HepG2 (cell line): Measurements from ENCODE around the gene SNCA. TPM values are rescaled to one million over a fixed set of nuclear protein-coding genes. Genes with fewer than 3 reads are reported as not detected.

ENCODE experiments used
- ATAC-seq: fragments of 200-7000 bp; cut with Tn5 transposase; 3 replicates; pipeline ENCODE4 v1.9.1; 2020; ENCODE audit warnings: mild to moderate bottlenecking, moderate library complexity
- BruUV-seq: library from RNA; stranded (reverse); fragments of 400-500 nt; replicated peaks from 2 replicates; lab custom pipeline; 2021; lab: Mats Ljungman, UMichigan
- CTCF ChIA-PET: fragments of 300-600 bp; formaldehyde crosslinking; extraction: SDS; loops from one replicate; lab custom pipeline; 2021; ENCODE audit warnings: low total read pairs, inconsistent platforms, low intra/inter-chr PET ratio; lab: Yijun Ruan, JAX
- POLR2A ChIA-PET: fragments of 350-600 bp; sonication (Branson Sonifier 250); formaldehyde crosslinking; loops from one replicate; lab custom pipeline; 2020; ENCODE audit warnings: antibody characterized with exemption, inconsistent platforms; lab: Yijun Ruan, JAX
- DNase-seq: peaks from one replicate; pipeline ENCODE4 v3.0.0-alpha.2; 2015; ENCODE audit warnings: low spot score
- FAIRE-seq: peaks from 3 replicates; lab custom pipeline; 2011; peaks lifted over from hg19 to GRCh38; lab: Jason Lieb, UNC
- H2AFZ ChIP-seq: one replicate; pipeline ENCODE4 v1.6.1; 2011; ENCODE audit warnings: low read length, inconsistent platforms
- H3K27ac ChIP-seq: fragments of 300-600 bp; 3 replicates; pipeline ENCODE4 v1.8.0; 2011; ENCODE audit warnings: mixed run types, mild to moderate bottlenecking, mixed read lengths, low read length, inconsistent platforms; ENCODE audit not compliant: insufficient read depth; ENCODE audit errors: extremely low read length
- H3K27me3 ChIP-seq, 2 experiments: fragments of 200-600 bp in 1 of 2; 2 replicates in 1 of 2; 3 replicates in 1 of 2; pipeline versions ENCODE4 v1.6.0 to v1.8.0; 2011; ENCODE audit warnings: low read length in 2 of 2, mild to moderate bottlenecking in 2 of 2, moderate library complexity in 2 of 2, inconsistent platforms in 1 of 2; ENCODE audit not compliant: insufficient read depth in 2 of 2, control insufficient read depth in 1 of 2
- H3K36me3 ChIP-seq, 2 experiments: fragments of 200-600 bp in 1 of 2; replicated peaks in 1 of 2; 2 replicates in 1 of 2; 3 replicates in 1 of 2; pipeline versions ENCODE4 v1.5.1 to v1.8.0; 2011; ENCODE audit warnings: low read length in 2 of 2, inconsistent platforms in 1 of 2; ENCODE audit not compliant: insufficient read depth in 2 of 2, control insufficient read depth in 1 of 2
- H3K4me1 ChIP-seq: 2 replicates; pipeline ENCODE4 v1.5.1; 2012; ENCODE audit warnings: low read length, inconsistent platforms; ENCODE audit not compliant: insufficient read depth
- H3K4me2 ChIP-seq: 2 replicates; pipeline ENCODE4 v1.6.0; 2011; ENCODE audit warnings: low read depth, low read length, inconsistent platforms
- H3K4me3 ChIP-seq, 3 experiments: fragments of 200-600 bp in 1 of 3; sonication (generic), shearing (Covaris generic) in 1 of 3; replicated peaks in 1 of 3; 2 replicates each; pipeline ENCODE4 v1.5.1; 2011 to 2016; ENCODE audit warnings: low read length in 3 of 3, inconsistent platforms in 2 of 3, low read depth in 2 of 3, mild to moderate bottlenecking in 2 of 3, control low read depth in 1 of 3, mixed read lengths in 1 of 3; ENCODE audit not compliant: insufficient read depth in 1 of 3
- H3K79me2 ChIP-seq: one replicate; pipeline ENCODE4 v1.6.1; 2011; ENCODE audit warnings: low read length, inconsistent platforms; ENCODE audit not compliant: insufficient read depth
- H3K9ac ChIP-seq: 2 replicates; pipeline ENCODE4 v1.6.0; 2011; ENCODE audit warnings: mild to moderate bottlenecking, low read depth, low read length, inconsistent platforms; ENCODE audit not compliant: insufficient read depth
- H3K9me3 ChIP-seq: 2 replicates; pipeline ENCODE4 v1.5.1; 2012; ENCODE audit warnings: mild to moderate bottlenecking, low read length
- H4K20me1 ChIP-seq: 2 replicates; pipeline ENCODE4 v1.6.0; 2011; ENCODE audit warnings: inconsistent platforms, mild to moderate bottlenecking, low read length, moderate library complexity; ENCODE audit not compliant: insufficient read depth
- ELF4 ChIP-seq: sonication (generic); formaldehyde crosslinking; IDR thresholded peaks from 2 replicates; pipeline ENCODE4 v1.5.0; 2020; ENCODE audit warnings: missing genetic modification reagents, mild to moderate bottlenecking, moderate library complexity, borderline replicate concordance
- GABPA ChIP-seq, 2 experiments: IDR thresholded peaks; 2 replicates each; pipeline ENCODE4 v1.6.1; 2011 to 2016; ENCODE audit warnings: low read depth in 2 of 2, low read length in 1 of 2, missing biosample characterization in 1 of 2, missing genetic modification characterization in 1 of 2
- HOXA3 ChIP-seq: sonication (generic); formaldehyde crosslinking; IDR thresholded peaks from 2 replicates; pipeline ENCODE4 v1.5.0; 2020; ENCODE audit warnings: missing genetic modification reagents
- KDM2A ChIP-seq: sonication (generic); formaldehyde crosslinking; IDR thresholded peaks from 2 replicates; pipeline ENCODE4 v1.4.0; 2020; ENCODE audit warnings: low read depth, missing genetic modification reagents, borderline replicate concordance
- PITX1 ChIP-seq: sonication (generic); formaldehyde crosslinking; IDR thresholded peaks from 2 replicates; pipeline ENCODE4 v1.5.1; 2020; ENCODE audit warnings: mild to moderate bottlenecking, missing genetic modification reagents
- WGBS: methylation state at CpG from one replicate; pipeline ENCODE4 v1.1.6; 2017; ENCODE audit warnings: low lambda C conversion rate; 5-methylcytosine and 5-hydroxymethylcytosine counted together
- in situ Hi-C: cut with HindIII; loops from 2 replicates; pipeline ENCODE4 v1.10.0; 2017; ENCODE audit warnings: low pct_unique_long_range_greater_than_20kb; ENCODE audit not compliant: extremely low pct_ligation_motif_present
- intact Hi-C: fragments of 100-400 bp; cut with micrococcal nuclease; formaldehyde crosslinking; loops from one replicate; pipeline ENCODE4 v1.10.0; 2022; ENCODE audit not compliant: unreplicated experiment
- polyA plus RNA-seq, 8 experiments: library from polyadenylated mRNA; depleted of rRNA in 3 of 8; stranded (reverse) in 7 of 8; unstranded in 1 of 8; fragments of >200 nt; fragmentation: Illumina TruSeq in 4 of 8; extraction: Trizol in 4 of 8; gene quantifications; 2 replicates each; pipeline versions ENCODE4 v1.2.1 to v1.2.3, GENCODE V29; 2011 to 2016; ENCODE audit warnings: low read depth in 4 of 8, missing spikeins in 1 of 8, mixed read lengths in 1 of 8; ENCODE audit not compliant: insufficient read depth in 1 of 8
- total RNA-seq, 5 experiments: library from RNA; depleted of rRNA; stranded (reverse); fragments of >200 nt; fragmentation: Illumina TruSeq; extraction: Trizol; gene quantifications; 2 replicates each; pipeline ENCODE4 v1.2.3, GENCODE V29; 2016; ENCODE audit warnings: low read depth in 1 of 5

SNCA gene
- total and polyA plus RNA-seq, 2 of the 13 experiments (the other 11 are each of a cell fraction or from before 2014, with no cell fraction given) = not detected

GRCh38 chr4:89712827-89713226 is 124.1 kb downstream of the SNCA start:
- H3K27me3 ChIP-seq = no peaks in the 10 kb centered on the region
- H3K36me3 ChIP-seq = no peaks in the 10 kb centered on the region
- no peak for ATAC-seq
- CTCF ChIA-PET = no interaction called here
- no peak overlapping the region for H3K27ac ChIP-seq
- TF ChIP-seq HOXA3 (CRISPR knock-in tag) (no peak), GABPA (IDR thresholded peaks at IDR 0.05; ENCODE audit: low read depth, low read length) (no peak), GABPA (CRISPR knock-in tag; IDR thresholded peaks at IDR 0.05; ENCODE audit: low read depth) (no peak)
- TF ChIP-seq, all 625 proteins: peak for 0
- Histone ChIP-seq H2AFZ (no peak overlapping the region), H3K4me2 (no peak overlapping the region), H3K9ac (no peak overlapping the region), H3K4me3 (no peak overlapping the region), H4K20me1 (no peaks in the 10 kb centered on the region), H3K79me2 (no peaks in the 10 kb centered on the region), H3K4me1 (peaks cover 11% of the 10 kb centered on the region; the same call in 1 of the 2 replicates), H3K9me3 (no peaks in the 10 kb centered on the region)
- FAIRE-seq (no peak), DNase-seq (no peak)
- no TSS peak for BruUV-seq
- in situ Hi-C loops (no loop called here), intact Hi-C loops (no loop called here)
- POLR2A ChIA-PET = no interaction called here
- 70% methylated on average over 4 of the region's 4 CpGs for WGBS

GRCh38 chr4:89712141-89712540 is 124.8 kb downstream of the SNCA start:
- Histone ChIP-seq H3K4me2 (no peak overlapping the region), H3K4me1 (peaks cover 11% of the 10 kb centered on the region; the same call in 1 of the 2 replicates), H2AFZ (no peak overlapping the region), H3K9ac (no peak overlapping the region), H3K27me3 (no peaks in the 10 kb centered on the region), H3K36me3 (no peaks in the 10 kb centered on the region), H3K9me3 (no peaks in the 10 kb centered on the region), H3K4me3 (no peak overlapping the region), H4K20me1 (no peaks in the 10 kb centered on the region), H3K27ac (no peak overlapping the region), H3K79me2 (no peaks in the 10 kb centered on the region)
- no peak for TF ChIP-seq PITX1 (CRISPR knock-in tag)
- TF ChIP-seq KDM2A = no peak
- no peak for TF ChIP-seq ELF4
- ATAC-seq (no peak), DNase-seq (no peak), FAIRE-seq (no peak)
- 21% methylated on average over 2 of the region's 2 CpGs for WGBS
- POLR2A ChIA-PET = no interaction called here
- in situ Hi-C loops = no loop called here
- CTCF ChIA-PET = no interaction called here
- no TSS peak for BruUV-seq
- intact Hi-C loops = no loop called here
